DMS 273 (cell line): Measurements from ENCODE around the gene PHLDA2.

Experiments
- DNase-seq: peaks from one replicate; lab custom pipeline; 2025; ENCODE audit not compliant: unreplicated experiment; lab: John Stamatoyannopoulos, UW

Gene PHLDA2

DNA sequence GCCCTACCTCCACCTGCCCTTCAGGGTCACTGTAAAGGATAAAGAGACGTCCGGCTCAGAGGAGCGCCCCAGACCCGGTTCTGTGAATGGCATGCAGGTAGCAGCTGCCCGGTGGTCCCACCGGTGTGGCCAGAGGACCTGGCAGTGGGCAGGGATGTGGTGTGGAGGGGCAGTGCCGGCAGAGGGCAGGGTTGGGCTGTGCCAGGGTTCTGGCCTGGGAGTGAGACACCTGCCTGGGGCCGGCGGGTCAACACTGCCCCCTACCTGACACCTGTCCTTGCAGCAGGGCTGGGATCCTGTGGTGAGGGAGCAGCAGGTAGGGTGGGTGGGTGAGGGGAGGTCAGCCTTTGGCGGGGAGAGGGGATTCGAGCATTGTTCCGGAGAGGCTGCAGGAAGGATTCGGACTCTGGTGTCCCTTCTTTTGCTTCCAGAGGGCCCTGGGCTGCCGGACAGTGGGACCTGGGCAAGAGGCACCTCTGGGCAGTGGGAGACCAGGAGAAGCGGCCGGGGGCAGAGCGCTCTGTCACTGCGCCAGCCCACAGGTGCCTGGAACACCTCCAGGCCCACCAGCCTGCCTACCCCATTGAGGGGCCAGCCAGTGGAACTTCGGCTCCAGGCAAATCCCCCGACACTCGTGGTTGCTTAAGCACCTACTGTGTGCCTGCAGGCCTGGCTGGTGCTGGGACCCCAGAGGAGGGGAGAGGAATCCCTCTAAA lies 1.6 kb upstream of the PHLDA2 start:
- peak; percentile 61 for DNase-seq

DNA sequence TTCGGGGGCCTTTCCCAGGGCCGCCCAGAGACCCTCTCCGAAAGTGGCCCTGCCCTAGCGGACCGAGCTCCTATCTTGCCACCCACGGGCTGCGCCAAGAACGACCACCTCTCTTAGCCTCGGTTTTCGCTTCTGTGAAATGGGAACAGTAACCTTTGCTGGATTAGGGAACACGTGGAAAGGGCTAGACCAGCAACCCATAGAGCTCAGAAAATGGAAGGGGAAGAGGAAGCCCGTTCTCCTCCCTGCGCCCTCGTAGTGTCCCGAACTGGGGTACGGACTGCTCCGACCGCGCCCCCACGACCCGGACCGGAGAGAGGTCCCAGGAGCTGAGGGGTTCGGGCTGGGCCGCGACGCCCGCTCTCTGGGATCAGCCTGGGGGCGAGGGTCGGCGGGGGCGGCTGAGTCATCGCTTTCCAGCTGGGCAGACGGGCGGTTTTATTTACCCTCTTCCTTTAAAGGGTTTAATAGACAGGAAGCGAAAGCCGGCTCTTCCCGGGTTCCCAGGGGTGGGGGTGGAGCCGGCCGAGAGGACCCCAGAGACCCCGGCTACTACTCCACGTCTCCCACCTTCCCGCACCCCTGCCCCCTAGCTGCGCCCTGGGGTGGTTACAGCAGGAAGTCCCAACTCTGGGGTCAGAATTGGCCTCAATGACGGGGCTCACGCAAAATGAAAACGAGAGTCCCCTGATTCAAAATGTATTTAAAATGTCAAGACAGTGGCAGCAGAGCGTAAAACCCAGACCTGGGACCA lies 907 bp upstream of the PHLDA2 start:
- DNase-seq = peak; percentile 54

DNA sequence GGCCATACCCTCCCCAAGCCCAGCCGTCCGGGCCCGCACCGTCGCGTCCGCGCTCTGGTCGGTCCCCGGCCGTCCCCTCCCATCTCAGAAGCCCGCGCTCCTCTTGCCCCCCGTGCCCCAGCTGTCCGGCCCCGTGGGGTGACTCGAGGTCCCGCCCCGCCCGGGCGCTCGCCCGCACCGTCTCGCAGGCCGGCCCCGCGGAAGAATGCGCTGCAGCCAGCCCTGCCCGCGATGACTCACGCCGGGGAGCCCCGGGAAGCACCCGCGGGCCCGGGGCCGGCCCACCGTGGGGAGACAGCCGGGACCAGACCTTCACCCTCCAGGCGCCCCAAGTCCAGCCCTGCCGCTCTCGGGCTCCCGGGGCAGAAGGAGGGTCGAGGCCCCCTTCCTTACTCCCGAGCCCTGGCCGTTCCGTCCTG lies 320 bp upstream of the PHLDA2 start:
- peak; percentile 42 for DNase-seq

DNA sequence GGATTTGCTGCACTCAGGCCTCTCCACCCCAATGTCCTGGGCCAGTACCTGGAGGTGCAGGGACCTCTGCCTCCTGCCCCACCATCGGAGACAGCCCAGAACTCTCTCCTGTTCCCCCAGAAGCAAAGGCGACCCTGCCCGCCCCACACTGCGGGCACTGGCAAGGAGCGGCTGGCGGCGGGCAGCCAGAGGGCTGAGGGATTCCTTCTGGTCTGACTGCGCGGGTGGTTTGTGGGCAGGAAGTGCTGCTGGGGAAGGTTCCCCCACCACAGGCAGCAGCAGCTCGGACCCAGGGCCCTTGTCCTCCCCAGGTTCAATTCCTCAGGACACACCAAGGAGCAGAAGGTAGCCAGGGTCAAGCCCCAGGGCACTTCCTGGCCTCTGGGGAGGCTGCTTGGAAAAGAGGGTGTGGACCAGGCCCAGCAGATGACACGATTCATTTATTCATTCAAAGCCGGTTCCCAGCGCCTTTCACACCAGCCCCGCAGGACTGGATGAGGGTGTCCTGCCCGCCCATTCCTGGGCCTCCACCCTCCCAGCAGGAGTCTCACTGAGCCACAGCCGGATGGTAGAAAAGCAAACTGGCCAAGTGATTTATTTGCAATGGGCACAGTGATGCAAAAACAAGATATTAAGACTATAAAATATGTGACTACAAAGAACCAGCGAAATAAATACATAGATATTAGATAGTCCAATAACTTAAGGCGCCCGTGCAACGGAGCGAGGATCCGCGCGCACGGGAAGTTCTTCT lies 1.2 kb downstream of the PHLDA2 start:
- peak; percentile 31 for DNase-seq

DNA sequence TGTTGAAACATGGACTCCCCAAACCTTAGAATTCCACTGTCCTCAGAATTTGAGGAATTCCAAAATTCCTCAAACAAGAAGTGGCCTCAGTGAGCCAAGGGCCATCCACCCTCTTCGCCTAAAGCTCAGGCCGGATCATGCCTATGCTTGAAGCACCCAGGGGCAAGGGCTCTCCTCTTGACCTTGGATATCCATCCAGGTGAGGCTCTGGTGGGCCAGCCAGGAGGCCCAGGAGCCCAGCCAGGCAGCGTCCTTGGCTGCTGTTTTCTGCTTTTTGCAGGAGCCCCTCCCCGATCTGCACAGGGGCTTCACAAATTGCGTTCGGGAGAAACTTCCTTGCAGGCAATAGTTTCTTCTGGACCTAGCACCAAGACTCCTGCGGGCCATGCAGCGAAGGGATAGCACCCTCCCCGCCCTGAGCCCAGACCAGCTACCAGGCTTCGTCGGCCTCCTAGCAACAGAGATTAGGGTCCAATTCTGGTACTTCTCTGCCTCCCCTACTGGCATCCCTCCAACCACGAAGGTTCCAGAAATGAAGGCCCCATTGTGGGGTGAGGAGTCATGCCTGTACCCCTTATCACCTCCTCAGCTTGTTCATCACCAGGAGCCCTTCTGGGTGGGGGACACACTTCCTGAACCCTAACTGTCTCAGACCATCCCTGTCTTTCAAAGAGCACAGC lies 2.0 kb downstream of the PHLDA2 start:
- no peak for DNase-seq

DNA sequence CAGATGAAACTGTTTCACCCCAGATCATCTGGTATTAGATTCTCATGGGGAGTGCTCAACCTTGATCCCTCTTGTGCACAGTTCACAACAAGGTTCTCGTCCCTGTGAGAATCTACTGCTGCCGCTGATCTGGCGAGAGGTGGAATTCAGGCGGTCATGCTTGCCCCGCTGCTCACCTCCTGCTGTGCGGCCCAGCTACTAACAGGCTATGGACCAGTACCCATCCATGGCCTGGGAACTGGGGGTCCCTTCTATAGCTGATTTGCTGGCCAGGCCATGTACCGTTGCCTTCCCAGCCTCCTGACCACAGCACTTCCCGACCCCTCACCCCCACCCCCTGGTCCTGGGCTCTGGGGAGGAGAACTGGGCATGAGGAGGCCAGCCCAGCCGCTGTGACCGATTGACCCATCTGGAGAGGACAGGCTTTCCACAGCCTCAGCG lies 2.6 kb downstream of the PHLDA2 start:
- no peak for DNase-seq

DNA sequence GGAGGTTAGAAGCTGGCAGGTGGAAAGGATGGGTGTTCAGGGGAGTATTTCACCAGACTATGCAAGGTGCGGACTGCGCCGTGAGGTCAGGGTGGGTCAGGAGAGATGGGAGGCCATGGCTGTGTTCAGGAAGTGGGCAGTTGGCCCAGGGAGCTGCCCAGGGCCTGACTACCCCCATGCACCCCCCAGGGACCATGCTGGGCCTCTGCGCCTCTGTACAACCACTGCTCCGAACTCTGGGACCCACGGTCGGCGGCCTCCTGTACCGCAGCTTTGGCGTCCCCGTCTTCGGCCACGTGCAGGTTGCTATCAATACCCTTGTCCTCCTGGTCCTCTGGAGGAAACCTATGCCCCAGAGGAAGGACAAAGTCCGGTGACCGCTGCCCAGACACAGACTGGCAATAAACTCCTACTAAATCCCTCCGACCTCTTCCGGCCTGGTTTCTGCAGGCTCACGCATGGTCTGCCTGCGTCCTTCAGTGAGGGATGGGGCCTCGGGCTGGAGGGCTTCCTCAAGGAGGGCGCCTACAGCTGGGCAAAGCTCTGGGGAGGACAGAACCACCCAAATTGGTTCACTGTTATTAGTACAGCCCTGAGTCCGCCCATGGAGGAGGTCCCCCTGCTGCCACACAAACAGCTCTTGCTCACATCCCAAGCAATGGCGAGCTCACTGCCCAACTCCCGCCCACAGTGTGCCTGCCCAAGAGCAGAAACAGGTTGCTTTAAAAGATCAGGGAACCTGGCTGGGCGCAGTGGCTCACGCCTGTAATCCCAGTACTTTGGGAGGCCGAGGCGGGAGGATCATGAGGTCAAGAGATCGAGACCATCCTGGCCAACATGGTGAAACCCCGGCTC lies 4.2 kb downstream of the PHLDA2 start:
- DNase-seq = no peak

DNA sequence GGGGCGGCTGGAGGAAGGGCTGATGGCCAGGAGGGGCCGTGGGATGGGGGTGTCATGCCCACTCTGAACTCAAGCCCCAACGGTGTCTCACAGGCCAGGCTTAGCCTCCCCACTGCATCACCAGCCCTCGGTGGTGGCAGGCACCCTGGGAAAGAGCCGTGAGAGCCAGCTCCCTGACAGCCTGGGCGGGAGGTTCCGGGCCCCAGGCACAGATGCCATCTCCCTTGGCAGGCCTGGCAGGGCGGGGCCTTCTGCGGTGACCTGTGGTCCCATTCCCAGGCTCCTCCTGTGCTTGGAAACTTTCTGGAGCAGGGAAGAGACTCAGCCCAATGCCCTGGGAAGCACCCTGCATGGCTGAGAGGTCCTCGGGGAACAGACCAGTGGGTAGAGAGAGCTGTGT lies 4.8 kb downstream of the PHLDA2 start:
- DNase-seq = peak; percentile 64

DNA sequence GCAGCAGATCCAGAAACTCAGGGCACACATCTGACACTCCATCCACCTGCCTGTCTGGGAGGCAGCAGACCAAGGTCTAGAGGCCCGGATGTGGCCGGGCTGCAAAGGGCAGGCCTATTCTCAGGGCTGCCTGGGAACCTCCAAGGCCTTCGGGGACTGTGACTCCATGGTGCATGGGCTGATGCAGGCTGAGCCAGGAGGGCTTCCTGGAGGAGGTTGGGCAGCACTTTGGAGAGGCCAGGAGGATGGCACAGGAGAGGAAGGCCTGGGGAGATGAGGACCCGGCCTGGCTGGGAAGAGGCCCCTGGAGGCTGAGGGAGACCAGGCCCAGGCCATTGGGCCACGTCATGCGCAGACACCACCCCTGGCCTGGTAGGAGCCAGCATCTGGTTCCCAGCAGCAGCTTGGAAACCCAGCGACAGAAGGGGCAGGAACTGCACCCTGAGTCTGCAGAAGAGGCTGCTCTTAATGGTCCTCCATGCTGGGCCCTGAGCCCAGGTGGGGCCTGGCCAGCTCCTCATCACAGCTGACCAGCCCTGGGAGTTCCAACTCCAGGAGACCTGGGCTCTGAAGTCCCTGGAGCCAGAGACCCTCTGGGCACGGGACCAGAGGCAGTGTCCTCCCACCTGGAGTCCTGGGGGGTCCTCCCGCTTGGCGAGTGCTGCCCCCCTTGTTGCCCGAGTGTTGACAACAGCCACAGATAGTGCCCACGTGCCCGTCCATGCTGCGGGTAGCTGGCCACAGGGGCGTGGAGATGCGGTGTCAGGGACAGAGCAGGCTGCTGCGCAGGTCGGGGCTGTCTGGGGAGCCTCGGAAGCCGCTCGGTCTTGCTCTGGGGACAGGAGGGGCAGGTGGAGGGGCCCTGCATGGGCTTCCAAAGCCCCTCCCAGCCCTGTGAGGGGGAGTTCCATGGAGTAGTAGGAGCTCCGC lies 5.5 kb downstream of the PHLDA2 start:
- DNase-seq = peak; percentile 36

DNA sequence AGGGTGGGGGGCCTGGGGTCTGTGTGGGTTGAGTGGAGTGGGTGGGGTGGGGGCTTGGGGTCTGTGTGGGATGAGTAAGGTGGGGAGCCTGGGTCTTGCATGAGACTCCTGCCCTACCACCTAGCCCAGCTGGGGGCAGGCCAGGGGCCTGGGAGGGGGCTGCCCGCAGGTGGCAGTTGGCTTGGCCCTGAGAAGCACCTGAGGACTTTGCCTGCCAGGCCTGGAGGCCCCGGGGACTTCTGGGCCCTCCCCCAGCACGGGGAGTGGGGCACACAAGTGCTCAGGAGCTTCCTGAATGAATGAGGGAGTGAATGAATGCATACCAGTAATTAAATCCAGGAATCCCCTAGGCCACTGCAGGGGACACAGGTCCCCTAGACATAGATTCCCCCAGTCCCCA lies 6.6 kb downstream of the PHLDA2 start:
- no peak for DNase-seq

DNA sequence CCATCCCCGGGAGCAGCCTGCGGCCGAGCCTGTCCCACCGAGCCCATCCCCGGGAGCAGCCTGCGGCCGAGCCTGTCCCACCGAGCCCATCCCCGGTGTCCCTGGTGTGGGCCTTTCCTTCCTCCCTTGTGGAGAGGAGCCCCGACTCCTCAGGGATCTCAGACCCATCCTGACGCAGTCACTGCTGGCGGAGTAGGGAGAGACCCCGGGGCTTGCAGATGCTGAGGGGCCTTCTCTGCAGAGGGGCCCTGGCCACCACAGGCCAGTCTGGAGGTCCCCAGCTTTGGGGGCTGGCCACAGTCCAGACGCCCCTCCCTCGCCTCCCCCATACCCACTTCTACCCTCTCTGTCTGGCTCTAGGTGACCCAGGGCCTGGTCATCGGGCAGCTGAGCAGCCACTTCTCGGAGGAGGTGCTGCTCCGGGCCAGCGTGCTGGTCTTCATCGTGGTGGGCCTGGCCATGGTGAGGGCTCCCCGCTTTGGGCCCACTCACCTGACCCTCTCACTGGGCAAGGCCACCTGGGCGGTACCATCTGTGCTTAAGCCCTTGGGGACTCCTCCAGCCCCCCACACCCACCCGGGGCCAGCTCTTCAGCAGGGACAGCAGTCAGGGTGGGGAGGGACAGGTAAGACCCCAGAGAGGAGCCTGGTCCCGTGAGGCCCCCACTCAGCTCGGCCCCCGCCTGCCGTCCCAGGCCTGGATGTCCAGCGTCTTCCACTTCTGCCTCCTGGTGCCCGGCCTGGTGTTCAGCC lies 7.3 kb downstream of the PHLDA2 start:
- no peak for DNase-seq

DNA sequence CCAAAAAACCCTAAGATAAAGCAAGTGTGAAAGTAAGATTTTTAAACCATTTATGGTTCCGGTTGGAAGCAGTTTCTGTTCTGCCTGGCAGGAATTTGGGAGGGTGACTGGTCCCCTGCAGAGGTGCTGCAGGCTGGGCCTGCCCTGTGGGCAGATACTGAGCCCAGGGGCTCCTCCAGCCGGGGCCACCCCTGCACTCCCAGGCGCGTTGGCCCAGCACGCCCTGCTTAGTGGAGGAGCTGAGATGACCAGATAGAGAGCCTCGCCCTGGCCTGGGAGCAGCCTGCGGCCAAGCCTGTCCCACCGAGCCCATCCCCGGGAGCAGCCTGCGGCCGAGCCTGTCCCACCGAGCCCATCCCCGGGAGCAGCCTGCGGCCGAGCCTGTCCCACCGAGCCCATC lies 8.0 kb downstream of the PHLDA2 start:
- DNase-seq = no peak

DNA sequence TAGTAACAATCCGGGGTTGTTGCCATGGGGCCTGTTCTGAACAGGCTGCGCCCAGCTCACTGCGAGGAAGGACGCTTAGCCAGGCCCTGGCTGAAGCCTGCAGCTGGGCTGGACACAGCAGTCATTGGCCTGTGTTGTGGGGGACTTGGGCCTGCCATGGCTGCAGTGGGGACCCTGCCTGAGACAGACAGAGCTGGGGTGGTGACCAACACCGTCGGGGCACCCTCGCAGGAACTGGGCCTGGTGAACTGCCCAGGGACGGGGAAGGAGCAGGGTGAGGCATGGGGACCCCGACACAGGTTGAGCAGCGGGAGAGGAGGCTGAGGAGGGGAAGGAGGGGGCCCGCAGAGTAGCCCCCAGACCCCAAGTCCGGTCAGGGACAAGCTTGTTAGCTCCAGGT lies 8.9 kb downstream of the PHLDA2 start:
- DNase-seq = no peak

DNA sequence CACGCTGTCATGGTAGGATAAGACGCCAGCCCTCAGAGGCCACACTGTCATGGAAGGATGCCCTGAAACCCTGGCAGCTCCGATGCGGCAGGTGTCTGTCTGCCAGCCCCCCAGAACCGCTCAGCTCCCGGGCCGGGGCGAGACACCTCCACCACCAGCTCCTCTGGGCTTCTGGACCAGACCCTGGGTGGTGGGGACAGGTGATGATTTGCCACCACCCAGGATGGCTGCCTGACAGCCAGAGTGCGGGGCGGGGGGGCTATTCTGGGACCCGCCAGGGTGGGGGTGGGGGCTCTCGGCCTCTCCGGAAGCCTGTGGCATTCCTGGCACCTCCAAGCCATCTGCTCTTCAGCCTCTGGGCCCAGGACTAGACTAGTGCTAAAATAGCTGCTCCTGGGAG lies 9.4 kb downstream of the PHLDA2 start:
- DNase-seq = no peak

DNA sequence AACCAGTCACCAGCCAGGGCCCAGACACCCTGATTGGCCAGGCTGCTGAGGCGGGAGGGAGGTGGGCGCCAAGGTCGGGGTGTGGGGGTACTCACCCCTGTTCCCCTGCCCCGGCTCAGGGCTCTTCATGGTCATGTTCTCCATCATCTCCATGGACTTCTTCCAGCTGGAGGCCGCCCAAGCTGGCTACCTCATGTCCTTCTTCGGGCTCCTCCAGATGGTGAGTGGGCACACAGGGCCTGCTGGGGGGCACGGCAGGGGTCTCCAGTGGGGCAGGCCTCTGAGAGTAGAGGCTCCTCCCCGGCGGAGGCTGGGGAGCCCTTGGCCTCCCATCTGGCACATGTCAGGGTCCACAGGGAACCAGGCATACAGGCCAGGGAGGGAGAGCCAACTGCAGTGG lies 10.0 kb downstream of the PHLDA2 start:
- no peak for DNase-seq

DNA sequence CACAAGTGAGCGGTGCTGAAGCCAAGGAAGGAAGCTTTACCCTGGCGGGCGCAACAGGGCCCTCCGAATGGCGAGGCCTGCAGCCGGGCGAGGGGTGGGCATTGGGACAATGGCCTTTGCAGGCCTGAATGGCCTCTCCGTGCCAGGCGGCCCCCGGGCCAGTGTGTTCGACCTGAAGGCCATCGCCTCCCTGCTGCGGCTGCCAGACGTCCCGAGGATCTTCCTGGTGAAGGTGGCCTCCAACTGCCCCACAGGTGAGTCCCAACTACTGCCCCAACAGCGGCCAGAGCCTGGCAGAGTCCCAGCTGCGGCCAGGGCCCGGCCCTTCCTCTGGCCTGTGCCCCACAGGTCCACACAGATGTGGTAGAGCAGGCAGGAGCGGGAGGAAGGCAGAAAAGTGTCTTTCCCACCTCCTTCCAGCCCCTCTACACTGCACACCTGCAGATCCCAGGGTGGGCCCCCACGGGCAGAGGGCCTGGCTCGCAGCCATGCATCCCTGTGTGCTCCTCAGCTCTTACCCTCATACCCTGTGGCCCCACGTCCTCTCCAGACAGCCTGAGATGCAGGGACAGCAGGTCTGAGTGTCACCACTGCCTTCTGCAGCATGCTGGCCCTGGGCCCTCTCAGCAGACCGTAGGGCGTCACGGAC lies 11.3 kb downstream of the PHLDA2 start:
- no peak for DNase-seq

DNA sequence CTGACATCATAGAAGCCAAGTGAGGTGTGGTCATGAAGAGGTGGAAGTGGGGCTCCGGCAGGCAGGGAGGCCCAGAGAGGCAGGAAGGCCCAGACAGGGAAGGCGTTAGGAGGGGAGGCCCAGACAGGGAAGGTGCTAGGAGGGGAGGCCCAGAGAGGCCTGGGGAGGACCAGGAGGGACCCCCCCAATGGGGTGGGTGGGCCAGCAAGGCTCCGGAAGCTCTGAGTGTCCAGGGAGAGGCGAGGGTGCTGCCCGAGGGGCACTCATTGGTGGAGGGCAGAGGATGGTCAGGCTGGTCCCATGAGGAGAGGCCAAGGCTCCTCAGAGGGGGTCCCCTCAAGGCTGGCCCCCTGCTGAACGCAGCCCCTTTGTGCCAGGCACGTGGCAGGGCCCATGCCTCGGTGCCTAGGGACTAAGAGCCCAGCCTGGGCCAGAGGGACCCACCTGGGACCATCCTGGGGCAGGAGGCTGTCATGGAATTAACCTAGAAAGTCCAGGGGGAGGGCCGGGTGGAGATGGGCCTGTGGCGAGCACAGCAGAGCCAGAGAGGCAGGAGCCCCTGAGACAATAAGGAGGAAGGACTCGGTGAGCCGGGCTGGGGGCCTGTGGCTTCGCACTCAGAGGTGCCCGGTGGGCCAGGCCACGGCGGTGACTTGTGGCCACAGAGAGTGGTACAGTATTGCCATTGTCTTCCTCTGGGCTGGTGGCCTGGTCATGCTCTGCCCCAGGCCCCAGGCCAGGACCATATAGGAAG lies 12.2 kb downstream of the PHLDA2 start:
- no peak for DNase-seq
